GM12864 (cell line): Measurements from ENCODE around the gene SRSF1.
A peak's percentile ranks its signal among the peaks of the same experiment; 100 is the strongest.

Experiments
- DNase-seq: peaks from one replicate; pipeline ENCODE4 v3.0.0-alpha.2; 2011; ENCODE audit warnings: low read depth
- H3K4me3 ChIP-seq: 2 replicates; pipeline ENCODE4 v1.5.1; 2011; ENCODE audit warnings: mild to moderate bottlenecking, low read depth, low read length, control low read depth
- TF ChIP-seq, protein P1 (sequence below): IDR thresholded peaks from 2 replicates; pipeline ENCODE4 v1.5.1; 2011; ENCODE audit warnings: low read depth, mild to moderate bottlenecking, moderate library complexity, low read length, control low read depth, inconsistent platforms; ENCODE audit errors: missing control alignments

The SRSF1 gene

DNA sequence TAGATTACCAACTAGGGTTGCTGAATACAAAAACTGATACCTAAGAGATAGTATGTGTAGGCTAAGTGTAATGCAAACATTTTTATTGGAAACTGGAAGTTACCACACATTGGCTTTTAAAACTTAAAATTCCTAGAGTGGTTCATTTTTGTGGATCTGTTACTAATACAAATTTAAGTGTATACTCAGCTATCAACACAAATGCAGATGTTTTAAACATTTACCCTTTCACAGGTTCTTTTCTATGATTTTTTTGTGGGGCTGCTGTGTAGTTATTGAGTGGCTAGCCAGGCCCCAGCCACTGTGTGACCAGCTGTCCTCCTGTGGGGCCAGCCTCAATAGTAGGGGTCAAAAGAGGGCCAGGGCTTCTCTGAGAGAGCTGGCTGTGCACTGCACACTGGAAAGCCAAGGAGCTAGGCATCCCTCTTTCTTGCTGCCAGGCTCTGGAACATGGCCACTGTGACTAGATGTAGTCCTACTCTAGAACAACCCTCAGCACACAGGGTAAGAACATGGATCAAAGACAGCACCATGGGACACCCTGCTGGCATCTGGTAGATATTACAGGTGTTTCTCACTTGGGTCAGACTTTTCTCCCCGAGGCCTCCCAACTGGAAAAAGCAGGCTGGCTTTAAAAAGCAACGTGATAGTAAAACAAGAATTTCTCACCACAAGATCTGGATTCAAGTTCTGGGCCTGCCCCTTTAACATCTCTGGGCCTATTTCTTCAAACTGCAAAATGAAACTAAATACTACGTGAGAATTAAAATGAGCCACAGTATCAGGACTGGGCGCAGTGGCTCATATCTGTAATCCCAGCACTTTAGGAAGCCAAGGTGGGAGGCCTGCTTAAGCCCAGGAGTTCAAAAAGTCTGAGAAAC, 11.7 kb downstream of the SRSF1 start:
- DNase-seq: no peak
- TF ChIP-seq, protein P1, sequence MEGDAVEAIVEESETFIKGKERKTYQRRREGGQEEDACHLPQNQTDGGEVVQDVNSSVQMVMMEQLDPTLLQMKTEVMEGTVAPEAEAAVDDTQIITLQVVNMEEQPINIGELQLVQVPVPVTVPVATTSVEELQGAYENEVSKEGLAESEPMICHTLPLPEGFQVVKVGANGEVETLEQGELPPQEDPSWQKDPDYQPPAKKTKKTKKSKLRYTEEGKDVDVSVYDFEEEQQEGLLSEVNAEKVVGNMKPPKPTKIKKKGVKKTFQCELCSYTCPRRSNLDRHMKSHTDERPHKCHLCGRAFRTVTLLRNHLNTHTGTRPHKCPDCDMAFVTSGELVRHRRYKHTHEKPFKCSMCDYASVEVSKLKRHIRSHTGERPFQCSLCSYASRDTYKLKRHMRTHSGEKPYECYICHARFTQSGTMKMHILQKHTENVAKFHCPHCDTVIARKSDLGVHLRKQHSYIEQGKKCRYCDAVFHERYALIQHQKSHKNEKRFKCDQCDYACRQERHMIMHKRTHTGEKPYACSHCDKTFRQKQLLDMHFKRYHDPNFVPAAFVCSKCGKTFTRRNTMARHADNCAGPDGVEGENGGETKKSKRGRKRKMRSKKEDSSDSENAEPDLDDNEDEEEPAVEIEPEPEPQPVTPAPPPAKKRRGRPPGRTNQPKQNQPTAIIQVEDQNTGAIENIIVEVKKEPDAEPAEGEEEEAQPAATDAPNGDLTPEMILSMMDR: peak; percentile 76
- no peak overlapping the region for H3K4me3 ChIP-seq

DNA sequence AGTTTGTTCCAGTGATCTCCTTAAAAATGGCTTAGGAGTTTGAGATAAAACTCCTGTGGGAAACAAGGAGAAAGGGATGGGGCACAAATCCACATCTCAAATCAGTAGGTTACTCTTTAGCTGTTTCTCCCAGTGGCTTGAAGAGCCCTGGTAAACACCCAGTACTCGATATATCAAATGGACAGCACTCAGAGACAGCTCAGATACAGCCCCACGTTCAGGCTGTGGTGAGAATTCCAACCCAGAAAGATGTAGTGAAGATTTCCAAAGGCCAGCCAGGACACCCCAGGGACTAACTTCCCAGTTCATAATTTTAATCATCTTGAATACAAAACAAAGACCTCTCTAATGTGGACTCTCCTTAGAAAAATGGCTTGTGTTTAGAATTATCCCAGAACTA, 12.6 kb downstream of the SRSF1 start:
- TF ChIP-seq, protein P1: no peak
- no peak overlapping the region for H3K4me3 ChIP-seq
- DNase-seq: no peak

DNA sequence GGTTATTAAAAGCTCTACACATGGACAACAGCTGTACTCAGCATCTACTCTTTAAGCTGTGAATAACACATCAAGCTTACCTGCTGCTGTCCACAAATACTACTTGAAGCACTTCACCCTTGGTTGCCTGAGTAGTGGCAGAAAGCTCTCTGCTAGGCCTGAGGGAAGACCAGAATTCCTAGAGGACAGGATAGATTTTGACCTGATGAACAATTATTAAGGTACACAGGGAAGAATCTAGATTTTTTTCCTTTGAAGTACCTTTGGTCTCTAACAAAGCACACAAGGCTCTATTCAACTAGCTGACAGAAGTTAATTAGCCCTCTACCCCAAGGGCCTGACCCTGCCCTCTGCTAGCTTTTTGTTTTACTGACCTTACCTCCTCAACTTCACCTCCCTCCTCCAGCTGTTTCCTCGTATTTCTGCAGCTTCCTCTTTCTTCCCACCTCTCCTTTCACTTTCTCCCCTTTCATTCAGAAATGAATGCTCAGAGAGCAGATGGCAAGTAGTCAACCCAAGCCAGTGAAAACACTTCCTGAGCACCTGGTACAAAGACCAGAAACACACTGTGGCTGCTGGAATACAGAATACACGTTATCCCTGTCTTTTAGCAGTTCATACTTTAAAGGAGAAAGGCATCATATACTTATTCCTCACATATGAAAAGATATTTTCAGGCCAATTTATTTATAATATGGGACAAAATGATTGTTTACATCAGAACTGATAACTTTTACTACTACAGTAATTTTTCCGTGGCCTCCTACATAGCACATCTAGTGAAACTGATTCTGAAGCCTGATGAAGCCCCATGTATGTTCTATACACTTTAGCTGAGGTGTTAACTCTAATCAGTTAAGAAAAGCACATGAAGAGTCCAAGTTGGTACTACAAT, 13.3 kb downstream of the SRSF1 start:
- no peak for DNase-seq
- H3K4me3 ChIP-seq: no peak overlapping the region
- TF ChIP-seq, protein P1: no peak

DNA sequence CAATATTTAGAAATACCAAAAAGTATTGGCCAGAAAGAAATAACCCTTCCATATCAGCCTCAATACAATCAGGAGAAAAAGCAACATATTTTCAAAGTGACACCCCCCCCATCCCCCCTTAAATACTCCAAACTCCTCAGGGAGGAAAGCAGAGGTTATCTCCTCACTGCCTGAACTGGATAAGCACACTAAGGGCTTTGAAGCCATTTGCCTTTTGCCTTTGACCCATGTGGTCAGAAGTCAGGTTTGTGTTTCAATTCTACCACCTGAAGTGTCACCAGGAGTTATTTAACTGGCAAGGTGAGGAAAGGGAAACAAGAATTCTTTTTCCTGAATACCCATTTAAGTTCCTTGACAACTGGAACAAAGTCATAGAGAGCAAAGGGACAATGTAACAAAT, 15.5 kb downstream of the SRSF1 start:
- TF ChIP-seq, protein P1: no peak
- no peak overlapping the region for H3K4me3 ChIP-seq
- no peak for DNase-seq

DNA sequence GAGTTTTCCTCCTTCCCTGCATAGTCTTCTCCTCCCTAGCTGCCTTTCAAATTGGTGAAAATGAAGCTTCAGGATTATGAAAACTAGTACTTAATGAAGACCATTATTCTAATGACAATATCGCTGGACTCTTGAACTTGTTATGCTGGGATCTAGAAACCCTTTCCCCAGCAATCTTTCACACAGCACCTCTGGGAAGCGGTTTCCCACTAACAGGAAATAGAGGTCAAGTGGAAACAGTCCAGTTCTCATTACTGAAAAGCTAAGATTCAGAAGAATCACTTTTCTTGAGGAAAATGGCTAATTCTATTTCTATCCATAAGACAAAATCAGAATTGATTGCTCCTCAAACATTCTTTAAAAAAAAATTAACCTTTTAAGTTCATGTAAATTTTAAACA, 17.0 kb downstream of the SRSF1 start:
- H3K4me3 ChIP-seq: no peak overlapping the region
- TF ChIP-seq, protein P1: no peak
- DNase-seq: no peak

DNA sequence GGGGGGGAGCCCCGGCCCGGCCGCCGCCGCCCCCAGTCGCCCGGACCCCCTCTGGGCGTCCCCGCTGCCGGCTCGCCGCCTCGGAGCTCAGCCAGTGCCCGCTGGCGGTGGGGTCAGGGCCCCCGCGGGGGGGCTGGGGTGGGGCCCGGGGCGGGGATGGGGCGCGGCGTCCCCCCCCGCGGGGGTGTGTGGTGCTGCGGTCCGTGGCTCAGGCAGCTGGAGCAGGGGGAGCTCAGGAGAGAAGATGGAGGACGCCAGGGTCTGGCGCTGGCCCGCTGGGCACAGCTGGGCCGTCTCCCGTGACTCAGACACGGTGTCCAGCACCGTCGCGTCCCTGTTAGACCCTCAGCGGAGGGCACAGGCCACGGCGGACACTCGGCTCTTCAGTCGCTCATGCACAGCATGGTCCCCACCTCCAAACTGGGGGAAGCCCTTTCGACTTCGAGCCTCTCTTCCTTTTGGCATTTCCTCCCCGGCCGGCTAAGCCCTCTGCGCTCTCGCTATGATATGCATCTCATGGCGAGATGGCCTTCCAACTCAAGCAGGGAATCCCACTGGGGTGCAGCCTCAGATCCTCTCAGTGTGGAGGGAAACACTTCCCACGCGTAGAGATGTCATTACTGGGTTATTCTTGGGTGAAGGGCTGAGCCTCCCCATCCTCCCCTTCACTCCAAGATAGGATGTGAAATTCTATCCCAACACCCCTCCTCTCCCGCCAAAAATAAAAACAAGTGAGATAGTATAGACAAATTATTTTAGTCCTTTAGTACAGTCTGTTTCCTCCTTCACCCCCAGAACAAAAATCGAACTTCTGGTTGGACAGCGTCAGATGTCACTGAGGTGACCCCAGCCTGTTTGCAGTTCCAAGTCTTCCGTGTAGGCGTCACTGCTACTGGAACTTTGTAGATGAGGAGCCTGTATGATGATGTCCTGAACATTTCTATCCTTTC, 18.5 kb downstream of the SRSF1 start:
- TF ChIP-seq, protein P1: no peak
- no peak for DNase-seq
- H3K4me3 ChIP-seq: peak overlapping the region; percentile 84
